HG03565 (cell line): ENCODE results near the gene CEP104.

Experiments used
- ATAC-seq: cut with Tn5 transposase; IDR thresholded peaks from one replicate; pipeline ENCODE4 v1.9.1; 2021; ENCODE audit warnings: mild to moderate bottlenecking, moderate library complexity; ENCODE audit not compliant: unreplicated experiment

The CEP104 gene

GRCh38 chr1:3856923-3857790 is at the start of gene CEP104, which contains the start of gene DFFB:
Gene CEP104, minus strand, starts transcription at chr1:3857211. Its CDS starts 4,804 bp downstream, at chr1:3852407.
Gene DFFB, plus strand, starts transcription at chr1:3857476. Its CDS starts 128 bp downstream, at chr1:3857604.
- ATAC-seq, result peak; percentile 94

DNA sequence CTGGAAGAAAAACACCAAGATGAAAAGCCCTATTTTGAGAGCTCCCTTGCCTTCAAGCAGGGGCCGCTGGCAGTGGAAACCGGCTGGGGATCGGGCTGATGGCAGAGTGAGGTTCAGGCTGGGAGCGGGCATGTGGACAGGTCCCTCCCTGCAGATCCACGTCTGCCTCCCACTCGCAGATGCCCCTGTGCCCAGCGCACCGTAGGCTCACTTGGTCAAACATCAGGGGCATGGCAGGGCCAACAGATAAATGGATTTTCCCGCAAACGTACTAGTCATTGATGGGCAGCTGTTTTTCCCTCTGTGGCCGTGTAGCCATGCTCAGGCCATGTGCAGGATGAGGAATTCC is 49.6 kb upstream of the CEP104 start:
- no peak for ATAC-seq

- no peak for ATAC-seq
These were observed 49.1 kb upstream of the CEP104 start for GRCh38 chr1:3905953-3906671.

GRCh38 chr1:3905266-3905952 is 48.4 kb upstream of the CEP104 start:
- ATAC-seq, result no peak

DNA sequence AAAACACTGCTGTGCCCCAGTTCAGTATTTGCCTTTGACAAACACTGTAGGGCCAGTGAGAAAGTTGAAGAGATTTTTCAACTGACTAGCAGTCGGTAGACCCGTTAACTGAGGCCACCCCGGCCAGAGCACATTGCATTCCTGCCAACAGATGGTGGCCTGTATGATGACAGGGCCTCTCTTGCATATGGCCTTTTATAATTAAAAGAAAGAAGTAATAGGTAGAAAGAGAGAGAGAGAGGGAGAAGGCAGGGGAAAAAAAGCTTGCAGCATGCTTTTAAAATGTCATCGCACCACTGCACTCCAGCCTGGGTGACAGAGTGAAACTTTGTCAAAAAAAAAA is 47.8 kb upstream of the CEP104 start:
- no peak for ATAC-seq

DNA sequence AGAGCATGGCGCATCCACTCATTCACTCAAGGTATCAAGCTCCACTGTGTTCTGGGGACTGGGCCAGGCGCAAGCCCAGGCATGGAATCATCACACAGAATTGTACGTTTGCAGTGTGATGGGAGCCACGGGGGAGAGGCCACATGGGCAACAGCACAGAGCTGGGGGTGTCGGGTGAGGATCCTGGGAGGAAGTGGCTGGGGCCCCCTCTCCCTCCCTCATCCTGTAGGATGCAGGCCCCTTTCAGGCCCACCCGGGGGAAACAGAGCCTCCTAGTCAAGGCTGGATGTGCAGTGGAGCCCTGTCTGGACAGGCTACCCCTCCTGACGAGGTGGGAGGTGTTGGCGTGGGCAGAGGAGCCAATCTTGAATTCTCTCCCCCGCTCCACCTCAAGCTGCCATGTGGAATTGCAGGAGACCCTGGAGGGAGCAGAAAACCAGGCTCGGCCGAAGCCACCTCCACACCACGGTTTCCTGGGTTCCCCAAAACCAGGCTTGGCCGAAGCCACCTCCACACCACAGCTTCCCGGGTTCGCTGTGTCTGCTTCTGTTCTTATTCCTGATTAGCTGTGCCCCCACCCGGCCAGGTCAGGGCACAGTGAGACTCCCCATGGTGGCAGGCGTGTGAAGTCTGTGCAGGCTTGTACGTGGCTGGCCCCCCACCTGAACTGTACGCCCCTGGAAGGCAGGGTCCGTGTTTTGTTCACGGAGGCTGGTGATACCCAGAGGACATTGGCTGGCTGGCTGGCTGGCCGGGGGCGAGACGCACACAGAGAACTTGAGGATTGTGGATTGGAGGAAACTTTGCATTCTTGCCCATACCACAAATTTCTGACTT is 47.2 kb upstream of the CEP104 start:
- ATAC-seq, result no peak

- no peak for ATAC-seq
These were observed 46.4 kb upstream of the CEP104 start for GRCh38 chr1:3903141-3904005.

DNA sequence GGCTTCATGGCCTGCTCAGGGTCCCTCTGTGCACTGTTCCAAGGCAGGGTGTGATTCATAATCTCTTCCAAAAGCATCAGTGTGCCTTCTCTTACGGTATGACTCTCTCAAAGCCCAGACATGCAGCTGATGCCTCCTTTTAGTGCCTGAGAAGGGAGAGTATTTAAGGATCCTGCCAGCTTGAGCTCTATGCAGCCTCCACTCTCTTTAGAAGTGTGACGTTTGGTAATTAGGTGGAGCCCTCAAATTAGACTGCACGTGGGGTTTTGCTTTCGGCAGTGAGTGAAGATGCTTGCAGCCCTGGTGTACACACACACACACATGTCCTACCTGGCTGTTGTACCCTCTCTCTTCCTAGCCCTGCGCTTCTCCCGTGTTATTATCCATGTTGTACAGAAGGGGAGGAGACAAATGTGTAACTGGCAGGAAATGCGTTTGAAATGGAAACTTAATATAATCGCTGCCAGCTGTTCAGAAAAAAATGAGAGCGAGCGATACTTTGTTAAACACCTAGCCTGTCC is 45.6 kb upstream of the CEP104 start:
- no peak for ATAC-seq

- no peak for ATAC-seq
These were observed 45.1 kb upstream of the CEP104 start for GRCh38 chr1:3902111-3902511.

DNA sequence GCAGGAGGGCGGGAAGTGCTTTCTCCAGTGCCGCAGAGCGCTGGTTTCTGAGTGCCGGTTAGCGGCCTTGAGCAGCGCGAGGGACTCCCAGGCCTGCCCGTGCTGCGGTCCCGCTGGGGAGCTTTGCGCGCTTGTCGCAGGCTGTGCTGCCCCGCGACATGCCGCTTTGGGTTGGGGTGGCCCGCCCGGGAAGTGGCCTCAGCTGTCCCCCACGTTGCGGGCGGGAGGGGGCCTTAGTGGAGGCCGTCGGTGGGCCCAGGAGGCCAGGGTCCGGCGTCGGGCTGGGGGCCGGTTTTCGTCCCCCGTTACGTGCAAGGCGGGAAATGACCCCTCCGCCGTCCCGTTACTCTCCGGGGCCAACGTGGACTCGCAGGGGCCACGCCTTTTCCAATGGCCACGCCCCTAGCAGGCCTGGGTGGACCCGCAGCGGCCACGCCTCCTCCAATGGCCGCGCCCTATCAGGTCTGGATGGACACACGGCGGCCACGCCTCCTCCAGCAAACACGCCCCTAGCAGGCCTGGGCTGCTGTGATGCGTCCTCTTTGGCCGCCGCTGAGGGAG is 44.0 kb upstream of the CEP104 start:
- ATAC-seq, result peak; percentile 38

DNA sequence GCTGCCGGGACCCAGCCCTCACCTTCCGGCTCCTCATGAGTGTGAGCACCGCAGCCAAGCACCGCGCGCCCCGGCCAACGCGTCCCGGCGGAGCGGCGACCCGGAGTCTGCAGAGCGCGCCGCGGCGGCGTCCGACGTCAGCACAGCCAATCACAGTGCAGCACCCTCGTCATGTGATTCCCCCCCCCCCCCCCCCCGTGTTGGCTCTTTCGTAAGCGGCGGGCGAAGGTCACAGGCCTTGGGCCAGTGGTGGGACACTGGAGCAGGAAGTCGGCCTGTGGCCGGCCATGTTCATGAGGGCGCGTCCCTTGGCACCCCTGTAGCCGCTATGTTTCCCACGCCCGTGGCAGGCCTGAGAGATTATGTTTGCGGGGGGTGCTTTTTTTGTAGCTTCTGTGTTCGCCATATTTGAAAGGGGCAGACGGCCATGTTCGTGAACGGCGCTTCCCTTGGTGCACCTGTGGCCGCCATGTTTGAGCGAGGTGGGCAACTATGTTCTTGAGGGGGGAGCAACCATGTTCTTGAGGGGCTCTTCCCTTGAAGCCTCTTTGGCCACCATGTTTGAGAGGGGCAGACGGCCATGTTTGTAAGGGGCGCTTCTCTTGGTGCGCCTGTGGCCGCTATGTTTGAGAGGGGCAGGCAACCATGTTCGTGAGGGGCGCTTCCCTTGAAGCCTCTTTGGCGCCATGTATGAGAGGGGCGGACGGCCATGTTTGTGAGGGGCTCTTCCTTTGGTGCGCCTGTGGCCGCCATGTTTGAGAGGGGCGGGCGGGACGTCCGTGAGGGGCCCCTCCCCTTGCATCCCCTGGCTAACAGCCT is 43.3 kb upstream of the CEP104 start, which contains the start of gene C1orf174:
Gene C1orf174 (minus strand): TSS at position 123 of the 819 bp plus-strand sequence. CDS start 86 bp downstream, at position 37.
- peak; percentile 65 for ATAC-seq

GRCh38 chr1:3899754-3900149 is 42.7 kb upstream of the CEP104 start:
- ATAC-seq, result peak; percentile 1

DNA sequence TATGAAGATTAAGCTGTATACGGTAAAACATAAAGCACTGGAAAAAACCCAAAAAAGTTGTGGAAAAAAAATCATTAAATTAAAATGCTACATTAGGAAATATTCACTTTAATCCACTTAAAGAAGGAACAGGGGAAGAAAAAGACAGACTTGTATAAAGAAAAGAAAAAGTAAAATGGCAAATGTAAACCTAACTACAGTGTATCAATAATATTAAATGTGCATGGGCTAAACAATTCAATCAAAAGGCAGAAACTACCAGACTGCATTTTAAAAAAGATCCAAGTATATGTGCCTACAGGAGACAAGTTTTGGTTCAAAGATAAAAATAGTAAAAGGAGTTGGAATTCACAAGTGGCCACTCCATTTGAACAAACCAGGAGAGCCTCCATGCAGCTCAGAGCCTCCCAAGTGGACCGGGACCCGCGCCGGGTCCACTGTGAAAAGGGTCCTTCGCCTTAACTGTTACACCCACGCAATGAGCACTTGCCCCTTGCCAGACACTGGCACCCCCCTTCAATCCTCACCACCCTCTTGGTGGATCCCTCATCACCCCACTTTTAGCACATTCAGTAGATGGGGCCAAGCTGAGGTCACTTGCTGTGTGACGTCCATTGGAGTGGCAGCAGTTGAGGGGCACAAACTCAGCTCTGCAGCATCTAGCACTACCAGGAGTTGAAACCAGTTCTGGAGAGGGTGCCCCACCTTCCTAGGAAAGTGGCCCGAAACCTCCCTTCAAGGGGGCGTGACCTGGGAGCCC is 42.2 kb upstream of the CEP104 start:
- ATAC-seq, result no peak

GRCh38 chr1:3898475-3898735 is 41.4 kb upstream of the CEP104 start:
- ATAC-seq, result no peak

DNA sequence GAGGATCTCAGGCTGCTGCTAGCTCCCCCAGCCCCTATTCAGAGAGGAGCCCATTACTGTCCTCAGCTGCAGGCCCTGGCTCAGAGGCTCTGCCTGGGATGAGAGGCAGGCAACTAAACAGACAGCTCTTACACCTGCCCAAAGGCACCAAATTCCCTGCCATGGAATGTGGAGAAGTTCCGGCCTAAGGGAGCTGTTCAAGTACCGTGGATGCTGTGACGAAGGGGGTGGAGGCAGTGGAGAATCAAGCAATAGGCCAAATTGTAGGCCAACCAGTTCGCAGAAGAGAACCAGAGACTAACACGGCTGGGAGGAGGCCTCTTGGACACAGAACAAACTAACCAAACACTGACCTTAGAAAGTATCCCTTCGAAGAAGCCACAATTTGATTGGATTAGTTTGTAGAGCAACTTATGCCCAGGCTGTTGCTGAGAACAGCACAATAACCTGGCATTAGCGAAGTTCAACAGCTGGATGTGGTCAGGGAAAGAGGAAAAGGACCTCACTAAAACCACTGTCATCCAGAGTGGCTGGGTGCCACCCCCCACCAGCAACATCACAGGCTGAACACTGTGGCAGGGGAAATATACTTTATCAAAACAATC is 39.5 kb upstream of the CEP104 start:
- ATAC-seq, result no peak

- no peak for ATAC-seq
These were observed 38.9 kb upstream of the CEP104 start for GRCh38 chr1:3895951-3896325.

DNA sequence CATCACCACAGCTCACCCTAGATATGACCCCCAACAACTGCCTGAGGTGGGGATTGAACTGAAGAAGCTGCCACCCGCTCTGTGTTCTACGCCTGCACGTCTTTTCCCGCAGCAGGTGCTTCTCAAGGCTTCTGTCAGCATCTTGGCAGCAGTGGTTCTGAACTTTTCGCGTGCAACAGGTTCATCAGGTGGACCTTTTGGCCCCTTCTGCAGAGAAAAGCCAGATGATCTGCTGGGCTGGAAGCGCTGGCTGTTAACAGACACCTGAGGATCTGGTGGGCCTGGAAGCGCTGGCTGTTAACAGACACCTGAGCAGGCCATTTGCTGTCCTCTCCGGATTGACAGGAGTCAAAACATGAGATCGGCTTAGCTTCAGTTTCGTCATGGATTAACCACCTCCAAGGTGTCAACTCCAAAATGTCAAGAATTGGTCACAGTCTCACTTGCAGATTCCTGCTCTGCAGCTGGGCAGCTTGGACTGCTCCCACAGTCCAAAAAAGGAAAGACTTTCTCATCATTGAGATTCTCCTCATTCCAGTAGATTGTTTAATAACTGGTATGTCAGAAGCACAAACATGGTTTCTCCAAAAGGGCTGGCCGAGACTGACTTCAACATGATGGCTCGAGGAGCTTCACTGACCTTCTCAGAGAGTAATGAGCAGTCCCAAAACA is 38.4 kb upstream of the CEP104 start:
- ATAC-seq, result no peak
